GM12878 (cell line): ENCODE measurements around the gene UROC1.

Experiments used
- TAF1 ChIP-seq: IDR thresholded peaks from 2 replicates; pipeline ENCODE4 v1.6.1; 2011; ENCODE audit warnings: mild to moderate bottlenecking, low read depth, low read length, borderline replicate concordance
- TF ChIP-seq, protein P1 (sequence below), 3 experiments: IDR thresholded peaks in 2 of 3; conservative IDR thresholded peaks in 1 of 3; 2 replicates each; pipeline ENCODE4 v1.5.1; 2011; ENCODE audit warnings: low read depth in 3 of 3, low read length in 3 of 3, mild to moderate bottlenecking in 3 of 3, control low read depth in 2 of 3, moderate library complexity in 2 of 3, inconsistent platforms in 1 of 3, mixed read lengths in 1 of 3; ENCODE audit not compliant: control insufficient read depth in 2 of 3, insufficient read depth in 1 of 3; ENCODE audit errors: extremely low read depth in 1 of 3

DNA sequence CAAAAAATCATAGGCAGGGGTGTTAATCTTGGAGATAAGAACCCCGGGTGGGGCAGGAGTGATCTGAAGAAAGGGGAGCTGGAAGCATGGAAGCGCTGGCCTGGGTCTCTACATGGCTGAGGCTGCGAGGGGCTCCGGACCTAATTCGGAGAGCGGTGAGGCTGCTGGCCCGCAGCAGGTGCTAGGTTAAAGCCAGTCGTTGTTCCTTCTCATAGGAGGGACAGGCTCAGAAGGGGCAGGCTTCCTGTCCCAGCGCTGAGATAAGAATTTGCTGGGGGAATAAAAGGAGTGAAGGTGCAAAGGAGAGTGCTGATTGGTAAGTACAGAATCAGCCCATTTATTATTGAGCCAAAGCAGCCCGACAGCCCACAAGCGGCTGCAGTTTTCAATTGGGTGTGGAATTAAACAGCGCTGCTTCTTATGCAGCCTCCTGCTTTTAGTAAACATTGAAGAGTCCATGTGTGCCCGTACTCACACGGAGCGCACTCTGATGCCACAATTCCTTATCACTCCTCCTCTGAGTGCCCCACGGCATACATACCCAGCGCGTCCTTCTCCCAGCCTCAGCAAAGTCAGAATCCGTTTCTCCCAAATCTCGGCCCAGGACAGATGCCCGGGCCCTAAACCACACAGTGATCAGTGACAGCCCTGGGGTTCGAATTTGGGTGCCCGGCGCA lies 23.5 kb upstream of the UROC1 start:
- no peak for TF ChIP-seq TAF1
- TF ChIP-seq, protein P1, sequence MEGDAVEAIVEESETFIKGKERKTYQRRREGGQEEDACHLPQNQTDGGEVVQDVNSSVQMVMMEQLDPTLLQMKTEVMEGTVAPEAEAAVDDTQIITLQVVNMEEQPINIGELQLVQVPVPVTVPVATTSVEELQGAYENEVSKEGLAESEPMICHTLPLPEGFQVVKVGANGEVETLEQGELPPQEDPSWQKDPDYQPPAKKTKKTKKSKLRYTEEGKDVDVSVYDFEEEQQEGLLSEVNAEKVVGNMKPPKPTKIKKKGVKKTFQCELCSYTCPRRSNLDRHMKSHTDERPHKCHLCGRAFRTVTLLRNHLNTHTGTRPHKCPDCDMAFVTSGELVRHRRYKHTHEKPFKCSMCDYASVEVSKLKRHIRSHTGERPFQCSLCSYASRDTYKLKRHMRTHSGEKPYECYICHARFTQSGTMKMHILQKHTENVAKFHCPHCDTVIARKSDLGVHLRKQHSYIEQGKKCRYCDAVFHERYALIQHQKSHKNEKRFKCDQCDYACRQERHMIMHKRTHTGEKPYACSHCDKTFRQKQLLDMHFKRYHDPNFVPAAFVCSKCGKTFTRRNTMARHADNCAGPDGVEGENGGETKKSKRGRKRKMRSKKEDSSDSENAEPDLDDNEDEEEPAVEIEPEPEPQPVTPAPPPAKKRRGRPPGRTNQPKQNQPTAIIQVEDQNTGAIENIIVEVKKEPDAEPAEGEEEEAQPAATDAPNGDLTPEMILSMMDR (IDR thresholded peaks at IDR 0.05 in 2 of 3, conservative IDR thresholded peaks at IDR 0.05 in 1 of 3; ENCODE audit: control insufficient read depth in 2 of 3, extremely low read depth in 1 of 3, insufficient read depth in 1 of 3, low read depth in 3 of 3, low read length in 3 of 3) = no peak
